GM12801 (cell line): ENCODE measurements around the gene GPR85.

Source experiments
- CTCF ChIP-seq: IDR thresholded peaks from one replicate; pipeline ENCODE4 v1.5.1; 2011; ENCODE audit warnings: control low read depth; ENCODE audit not compliant: insufficient read length; ENCODE audit errors: extremely low read depth

GPR85 gene

GRCh38 chr7:113076703-113077102, 9.9 kb downstream of the GPR85 start:
- TF ChIP-seq CTCF: no peak

- no peak for TF ChIP-seq CTCF
These were observed 15.2 kb downstream of the GPR85 start for GRCh38 chr7:113071465-113071864.

GRCh38 chr7:113062499-113062898, 24.1 kb downstream of the GPR85 start:
- TF ChIP-seq CTCF: no peak

- no peak for TF ChIP-seq CTCF
These were observed 26.5 kb downstream of the GPR85 start for GRCh38 chr7:113060100-113060499.

GRCh38 chr7:113054938-113055337, 31.7 kb downstream of the GPR85 start:
- no peak for TF ChIP-seq CTCF

- no peak for TF ChIP-seq CTCF
These were observed 40.2 kb downstream of the GPR85 start for GRCh38 chr7:113046453-113046852.

- TF ChIP-seq CTCF: no peak
These were observed 41.2 kb downstream of the GPR85 start for GRCh38 chr7:113045379-113045778.

- no peak for TF ChIP-seq CTCF
These were observed 42.2 kb downstream of the GPR85 start for GRCh38 chr7:113044394-113044793.
